ENCODE results near the gene OXA1L.
"Not testable (repeated sequence)": the region's sequence is repeated elsewhere in the genome, so short reads cannot be mapped to it uniquely, and the experiment has no call there.

Gene OXA1L

DNA sequence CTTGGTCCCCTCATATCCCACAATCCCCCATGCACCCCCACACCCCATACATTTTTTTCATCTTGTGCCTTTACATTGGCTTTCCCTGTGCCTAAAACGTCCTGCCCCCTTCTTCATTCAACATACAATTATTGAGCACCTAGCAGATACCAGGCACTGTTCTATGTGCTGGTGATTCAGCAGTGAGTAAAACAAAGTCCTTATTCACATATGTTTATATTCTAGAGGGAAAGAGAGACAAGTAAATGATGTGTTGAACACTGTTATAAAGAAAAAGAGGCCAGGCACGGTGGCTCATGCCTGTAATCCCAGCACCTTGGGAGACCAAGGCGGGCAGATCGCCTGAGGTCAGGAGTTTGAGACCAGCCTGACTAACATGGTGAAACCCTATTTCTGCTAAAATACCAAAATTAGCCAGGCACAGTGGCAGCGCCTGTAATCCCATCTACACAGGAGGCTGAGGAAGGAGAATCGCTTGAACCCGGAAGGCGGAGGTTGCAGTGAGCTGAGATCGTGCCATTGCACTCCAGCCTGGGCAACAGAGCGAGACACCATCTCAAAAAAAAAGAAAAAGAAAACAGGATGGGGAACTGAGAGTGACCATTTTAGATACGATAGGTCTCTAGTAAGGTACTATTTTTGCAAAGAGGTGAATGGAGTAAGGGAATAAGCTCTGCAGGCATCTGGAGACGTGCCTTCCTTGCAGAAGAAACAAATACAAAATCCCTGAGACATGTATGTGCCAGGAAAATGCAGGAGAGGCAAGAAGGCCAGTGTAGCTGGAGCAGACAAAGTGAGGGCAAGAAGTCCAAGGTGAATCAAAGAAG lies 36.6 kb downstream of the OXA1L start:
- no peak for DNase-seq

DNA sequence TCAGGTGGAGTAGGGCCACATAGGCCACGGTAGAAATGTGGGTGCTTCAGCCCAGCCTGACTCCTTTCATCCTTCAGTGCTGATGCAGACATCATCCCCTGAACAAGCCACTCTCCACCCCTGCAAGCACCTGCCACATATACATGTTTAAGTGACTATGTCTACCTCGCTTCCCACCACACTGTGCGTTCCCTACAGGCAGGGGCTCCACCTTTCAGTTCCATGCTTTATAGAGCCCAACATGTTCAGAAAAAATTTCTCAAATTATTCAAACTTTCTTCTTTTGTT lies 37.1 kb downstream of the OXA1L start:
- DNase-seq: no peak

DNA sequence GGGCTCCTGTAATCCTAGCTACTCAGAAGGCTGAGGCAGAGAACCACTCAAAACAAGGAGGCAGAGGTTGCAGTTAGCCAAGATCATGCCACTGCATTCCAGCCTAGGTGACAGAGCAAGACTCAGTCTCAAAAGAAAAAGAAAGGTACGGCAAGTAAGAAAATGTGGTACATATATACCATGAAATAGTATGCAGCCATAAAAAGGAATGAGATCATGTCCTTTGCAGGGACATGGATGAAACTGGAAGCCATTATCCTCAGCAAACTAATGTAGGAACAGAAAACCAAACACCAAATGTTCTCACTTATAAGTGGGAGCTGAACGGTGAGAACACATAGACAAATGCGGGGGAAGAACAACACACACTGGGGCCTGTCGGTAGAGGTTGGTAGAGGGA lies 38.7 kb downstream of the OXA1L start:
- not testable (repeated sequence) for DNase-seq

DNA sequence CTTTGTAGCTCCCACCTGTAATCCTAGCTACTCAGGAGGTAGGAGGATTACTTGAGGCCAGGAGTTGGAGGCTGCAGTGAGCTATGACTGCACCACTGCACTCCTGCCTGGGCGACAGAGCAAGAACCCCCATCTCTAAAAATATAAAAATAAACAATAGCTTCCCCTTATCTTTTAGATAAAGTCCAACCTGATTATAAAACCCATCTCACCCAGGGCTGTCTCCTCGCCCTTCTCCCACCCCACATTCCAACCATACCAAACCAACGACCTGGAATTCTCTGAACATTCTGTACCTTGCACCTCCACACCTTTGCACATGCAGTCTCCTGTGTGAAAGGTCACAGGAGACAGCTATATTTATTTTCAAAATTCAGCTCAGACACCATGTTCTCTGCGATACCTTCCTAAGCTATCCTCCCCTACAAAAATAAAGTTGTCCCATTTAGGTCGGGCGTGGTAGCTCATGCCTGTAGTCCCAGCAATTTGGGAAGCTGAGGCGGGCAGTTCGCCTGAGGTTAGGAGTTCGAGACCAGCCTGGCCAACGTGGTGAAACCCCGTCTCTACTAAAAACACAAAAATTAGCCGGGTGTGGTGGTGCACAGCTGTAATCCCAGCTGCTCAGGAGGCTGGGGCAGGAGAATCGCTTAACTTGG lies 41.1 kb downstream of the OXA1L start:
- DNase-seq: no peak

DNA sequence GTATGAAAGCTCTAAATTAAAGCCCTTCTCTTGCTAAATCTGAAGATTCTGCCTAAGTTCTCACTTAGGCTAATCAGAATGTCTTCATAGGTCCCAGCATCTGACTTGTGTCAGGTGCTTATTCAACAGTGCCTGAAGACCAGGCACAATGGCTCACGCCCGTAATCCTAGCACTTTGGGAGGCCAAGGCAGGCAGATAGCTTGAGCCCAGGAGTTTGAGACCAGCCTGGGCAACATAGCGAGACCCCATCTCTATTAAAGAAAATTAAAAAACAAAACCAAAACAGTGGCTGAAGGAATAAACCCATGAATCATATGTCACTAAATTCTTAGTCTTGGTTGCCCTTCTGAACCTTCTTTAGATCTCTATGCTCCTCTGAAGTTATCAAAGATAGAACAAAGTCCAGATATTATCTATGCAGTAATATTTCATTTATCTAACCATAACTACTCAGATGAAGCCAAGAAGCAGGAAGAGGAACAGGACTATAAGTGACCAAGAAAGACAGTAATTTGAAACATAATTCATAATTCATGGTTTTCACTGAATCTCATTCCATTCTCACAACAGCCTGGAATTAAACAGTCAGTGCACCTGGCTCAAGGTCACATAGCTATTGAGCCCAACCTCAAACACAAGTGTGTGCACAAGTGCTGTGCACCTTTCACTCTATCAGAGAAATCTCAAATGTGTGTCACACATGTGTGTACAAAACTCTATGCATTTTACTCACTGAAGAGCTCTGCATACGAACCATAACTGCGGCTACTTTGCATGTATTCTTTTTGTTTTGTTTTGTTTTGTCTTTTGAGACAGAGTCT lies 42.1 kb downstream of the OXA1L start:
- no peak for DNase-seq

DNA sequence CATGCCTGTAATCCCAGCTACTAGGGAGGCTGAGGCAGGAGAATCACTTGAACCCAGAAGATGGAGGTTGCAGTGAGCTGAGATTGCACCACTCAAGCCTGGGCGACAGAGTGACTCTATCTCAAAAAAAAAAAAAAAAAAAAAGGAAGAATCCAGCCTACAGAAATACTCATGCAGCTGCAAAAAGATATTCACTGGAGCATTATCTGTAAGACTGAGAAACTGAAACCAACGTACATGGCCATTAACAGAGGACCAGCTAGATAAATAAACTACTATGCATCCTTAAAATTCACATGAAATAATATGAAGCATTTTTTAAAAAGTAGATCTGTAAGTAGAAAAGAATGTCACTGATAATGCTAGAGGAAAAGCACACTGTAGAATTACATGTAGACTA lies 45.2 kb downstream of the OXA1L start:
- no peak for DNase-seq

DNA sequence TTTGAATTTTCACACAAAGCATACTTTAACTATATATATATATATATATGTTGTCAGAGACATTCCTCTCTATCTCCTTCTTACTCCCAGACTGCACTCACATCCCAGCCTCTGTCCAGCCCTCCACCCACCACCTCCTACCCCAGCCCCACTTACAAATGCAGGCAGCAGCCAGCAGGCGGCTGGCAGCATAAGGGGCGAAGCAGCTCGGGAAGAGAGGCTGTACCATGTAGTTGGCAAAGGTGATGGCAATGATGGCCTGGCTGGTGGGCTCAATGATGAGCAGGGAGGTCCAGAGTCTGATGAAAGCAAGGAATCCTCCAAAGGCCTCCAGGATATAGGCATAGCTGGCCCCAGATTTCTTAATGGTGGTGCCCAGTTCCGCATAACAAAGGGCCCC lies 46.3 kb downstream of the OXA1L start:
- no peak for DNase-seq

DNA sequence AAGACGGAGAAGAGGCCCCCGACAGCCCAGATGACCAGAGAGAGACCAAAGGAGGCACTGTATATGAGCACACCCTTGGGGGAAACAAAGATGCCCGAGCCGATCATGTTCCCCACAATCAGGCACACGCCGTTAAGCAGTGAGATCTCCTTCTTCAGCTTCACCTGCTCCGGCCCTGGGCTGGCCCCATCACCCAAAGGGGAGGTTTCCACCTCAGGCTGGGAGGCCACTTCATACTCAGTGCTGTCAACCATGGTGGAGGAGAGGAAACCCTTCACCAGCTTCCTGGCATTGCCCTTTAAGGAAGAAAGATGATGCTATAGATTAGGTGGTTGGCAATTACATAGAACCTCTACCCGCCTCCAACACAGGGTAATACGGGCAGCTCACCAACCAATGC lies 46.7 kb downstream of the OXA1L start:
- DNase-seq: no peak

DNA sequence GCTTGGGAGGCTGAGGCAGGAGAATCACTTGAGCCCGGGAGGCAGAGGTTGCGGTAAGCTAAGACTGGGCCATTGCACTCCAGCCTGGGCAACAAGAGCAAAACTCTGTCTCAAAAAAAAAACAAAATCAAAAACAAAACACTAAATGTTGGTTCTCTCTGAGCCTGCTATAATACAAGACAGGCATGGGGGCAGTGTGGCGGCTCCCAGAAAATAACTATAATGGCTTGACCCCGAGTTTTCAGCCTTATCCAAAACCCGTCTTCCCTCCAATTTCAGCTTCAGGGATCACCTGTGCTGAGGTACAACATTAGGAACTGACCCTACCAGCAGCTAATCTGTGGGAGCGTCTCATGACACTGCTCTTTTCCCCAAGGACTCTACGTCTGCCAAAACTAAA lies 47.9 kb downstream of the OXA1L start:
- no peak for DNase-seq

DNA sequence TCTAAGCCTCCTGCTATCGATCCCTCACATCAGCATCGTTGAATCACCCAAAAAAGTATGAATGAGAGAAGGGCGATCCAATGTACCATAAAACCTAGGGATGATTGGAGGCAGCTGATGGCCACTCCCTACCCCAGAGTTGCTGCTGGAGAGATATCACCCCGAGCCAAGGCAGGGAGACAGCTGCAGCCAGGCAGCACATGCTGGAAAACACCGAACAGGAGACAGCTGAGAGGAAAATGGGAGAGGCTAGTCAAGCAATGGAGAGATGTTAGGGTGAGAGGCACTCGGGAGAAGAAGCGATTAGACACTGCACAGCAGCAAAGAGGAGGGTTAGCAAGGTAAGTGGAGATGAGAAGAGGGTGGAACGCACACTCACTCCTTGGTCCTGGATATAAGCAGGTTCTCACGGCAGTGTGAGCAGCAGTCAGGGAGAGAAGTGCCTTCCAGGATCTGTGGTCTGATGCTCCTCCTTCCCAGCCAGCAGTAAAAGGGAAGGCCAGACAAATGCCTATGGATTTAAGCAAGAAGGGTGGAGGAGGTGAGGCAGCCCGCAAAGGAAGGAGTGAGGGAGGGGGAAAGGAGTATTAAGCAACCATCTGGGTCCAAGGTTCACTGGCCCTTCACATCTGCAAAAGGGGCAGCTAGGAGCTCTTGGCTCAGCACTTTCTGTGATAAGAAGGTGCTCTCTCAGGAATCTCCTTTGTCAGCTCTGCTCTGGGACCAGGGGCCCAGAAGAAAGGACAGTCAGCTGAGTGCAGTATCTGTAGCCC lies 48.6 kb downstream of the OXA1L start, which contains the start of gene SLC7A7:
Gene SLC7A7 (minus strand): TSS at position 495 of the 773 bp plus-strand sequence. CDS start 2,037 bp downstream, outside the sequence.
- no peak for DNase-seq

DNA sequence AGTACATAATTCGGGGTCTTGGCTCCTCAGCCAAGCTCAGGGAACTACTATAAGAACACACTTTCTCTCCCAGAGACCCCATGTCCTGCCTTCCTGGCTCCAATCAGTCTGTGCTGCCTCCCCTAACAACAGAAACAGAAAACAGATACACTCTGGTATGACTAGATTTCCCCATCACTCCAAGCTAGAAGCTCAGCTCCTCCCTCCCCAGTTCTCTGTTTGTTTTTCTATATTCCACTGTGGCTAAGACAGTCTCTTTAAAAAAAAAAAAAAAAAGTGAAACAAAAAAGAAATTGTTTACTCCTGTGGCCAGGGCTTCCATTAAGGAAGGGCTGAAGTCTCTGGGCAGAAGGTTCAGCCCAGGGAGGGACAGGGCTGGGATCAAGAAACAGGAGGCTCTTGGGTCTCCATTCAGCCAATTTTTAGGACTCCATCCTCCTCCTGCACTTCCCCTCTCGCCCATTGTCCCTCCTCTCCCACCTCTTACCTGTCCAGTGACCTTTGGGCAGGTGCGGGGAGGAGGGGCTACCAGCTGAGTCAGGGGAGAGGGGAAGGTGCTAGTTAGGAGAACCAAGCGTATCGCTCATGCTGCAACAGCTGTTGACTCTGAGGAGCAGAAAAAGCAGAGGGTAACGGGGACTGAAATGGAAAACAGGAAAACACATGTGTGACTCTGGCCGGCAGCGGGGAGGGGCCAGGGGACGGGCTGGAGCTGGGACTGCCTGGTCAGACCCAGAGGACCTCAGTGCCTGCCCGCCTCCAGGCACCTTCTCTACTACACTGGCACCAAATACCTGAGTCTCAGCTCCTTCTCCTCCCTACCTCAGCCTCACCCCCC lies 52.9 kb downstream of the OXA1L start:
- no peak for DNase-seq

DNA sequence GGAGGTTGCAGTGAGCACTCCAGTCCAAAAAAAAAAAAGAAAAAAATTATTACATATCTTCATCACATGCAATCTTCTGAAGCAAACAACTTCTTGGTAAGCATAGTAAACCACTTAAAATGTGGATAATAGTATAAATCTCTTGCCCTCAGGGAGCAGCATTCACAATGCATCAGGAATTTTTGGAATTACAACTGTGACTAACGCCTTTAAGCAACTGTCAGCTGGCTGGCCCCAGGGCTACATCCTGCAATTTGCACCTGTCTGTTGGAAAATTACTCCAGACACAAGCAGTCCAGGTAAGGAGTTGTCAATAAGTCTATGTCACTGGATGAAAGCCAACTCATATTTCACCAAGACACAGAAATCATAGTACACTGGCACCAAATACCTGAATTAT lies 54.2 kb downstream of the OXA1L start:
- no peak for DNase-seq

DNA sequence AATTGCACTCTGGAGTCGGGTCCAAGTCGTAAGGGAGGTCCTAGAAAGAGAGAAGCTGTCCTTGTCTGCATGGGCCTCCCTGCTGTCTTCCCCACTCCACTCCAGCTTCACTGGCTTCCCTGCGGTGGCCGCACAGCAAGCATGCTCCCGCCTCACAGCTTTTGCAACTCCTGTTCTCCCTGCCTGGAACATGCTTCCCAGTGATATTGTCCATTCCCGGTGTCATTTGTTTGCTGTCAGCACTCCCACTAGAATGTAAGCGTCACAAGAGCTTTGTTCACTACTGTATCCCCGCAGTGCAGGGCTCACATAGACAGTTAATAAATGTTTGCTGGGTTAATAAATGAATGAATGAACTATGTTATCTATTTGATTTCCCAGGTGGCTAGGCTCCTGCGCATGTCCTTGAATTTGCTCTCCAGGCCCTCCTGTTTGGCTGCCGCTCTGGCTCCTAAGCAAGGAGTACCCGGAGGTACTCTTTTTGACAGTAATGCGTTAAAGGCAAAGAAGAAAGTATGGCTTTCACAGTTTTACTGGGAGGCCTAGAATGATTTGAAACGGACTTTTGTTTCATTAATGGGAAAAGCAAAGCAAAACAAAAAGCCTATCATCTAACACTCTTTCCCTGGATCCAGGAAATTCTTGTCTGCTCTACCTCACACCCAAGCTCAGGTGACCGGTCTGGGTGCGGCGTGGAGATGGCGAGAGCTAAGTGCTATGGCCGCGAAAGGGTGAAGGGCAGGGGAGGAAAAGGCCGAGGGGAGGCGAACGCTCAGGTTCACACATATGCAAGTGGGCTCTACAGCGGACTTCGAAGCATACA lies 54.9 kb downstream of the OXA1L start:
- DNase-seq: no peak

DNA sequence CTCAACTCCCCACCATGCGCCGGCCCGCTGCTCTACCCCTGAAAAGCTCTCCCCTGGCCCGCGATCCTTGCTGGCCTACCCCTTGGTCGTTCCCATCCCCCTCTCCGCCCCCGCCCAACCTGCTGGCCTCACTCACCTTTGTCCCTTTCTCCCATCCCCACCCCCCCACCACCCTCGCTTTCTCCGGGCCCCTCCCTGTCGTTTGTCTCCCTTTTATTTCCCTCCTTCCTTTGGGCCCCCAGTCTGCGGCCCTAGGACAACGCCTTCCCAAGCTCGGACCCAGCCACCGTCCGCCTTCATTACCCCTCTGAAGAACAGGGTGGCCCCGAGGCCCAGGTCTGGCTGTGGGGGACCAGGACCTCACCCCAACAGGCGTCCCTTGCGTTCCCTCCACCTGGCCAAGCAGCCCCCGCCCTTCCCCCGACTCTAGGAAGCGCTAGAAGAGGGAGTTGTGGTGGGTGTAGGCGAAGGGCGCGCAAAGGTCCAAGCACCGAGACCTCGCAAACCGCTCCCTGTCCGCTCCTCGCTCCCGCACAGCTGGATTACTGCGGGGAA lies 55.6 kb downstream of the OXA1L start:
- DNase-seq: no peak

All from DMS153 (cell line).